HepG2 (cell line): Measurements from ENCODE around the gene MRGPRG. TPM values are rescaled to one million over a fixed set of nuclear protein-coding genes. Genes with fewer than 3 reads are reported as not detected.

Experiments
- ATAC-seq: fragments of 200-7000 bp; cut with Tn5 transposase; 3 replicates; pipeline ENCODE4 v1.9.1; 2020; ENCODE audit warnings: mild to moderate bottlenecking, moderate library complexity
- BruUV-seq: library from RNA; stranded (reverse); fragments of 400-500 nt; replicated peaks from 2 replicates; lab custom pipeline; 2021; lab: Mats Ljungman, UMichigan
- CTCF ChIA-PET: fragments of 300-600 bp; formaldehyde crosslinking; extraction: SDS; loops from one replicate; lab custom pipeline; 2021; ENCODE audit warnings: low total read pairs, inconsistent platforms, low intra/inter-chr PET ratio; lab: Yijun Ruan, JAX
- POLR2A ChIA-PET: fragments of 350-600 bp; sonication (Branson Sonifier 250); formaldehyde crosslinking; loops from one replicate; lab custom pipeline; 2020; ENCODE audit warnings: antibody characterized with exemption, inconsistent platforms; lab: Yijun Ruan, JAX
- DNase-seq: peaks from one replicate; pipeline ENCODE4 v3.0.0-alpha.2; 2015; ENCODE audit warnings: low spot score
- FAIRE-seq: peaks from 3 replicates; lab custom pipeline; 2011; peaks lifted over from hg19 to GRCh38; lab: Jason Lieb, UNC
- H2AFZ ChIP-seq: one replicate; pipeline ENCODE4 v1.6.1; 2011; ENCODE audit warnings: low read length, inconsistent platforms
- H3K27ac ChIP-seq: fragments of 300-600 bp; 3 replicates; pipeline ENCODE4 v1.8.0; 2011; ENCODE audit warnings: mixed run types, mild to moderate bottlenecking, mixed read lengths, low read length, inconsistent platforms; ENCODE audit not compliant: insufficient read depth; ENCODE audit errors: extremely low read length
- H3K27me3 ChIP-seq, 2 experiments: fragments of 200-600 bp in 1 of 2; 2 replicates in 1 of 2; 3 replicates in 1 of 2; pipeline versions ENCODE4 v1.6.0 to v1.8.0; 2011; ENCODE audit warnings: low read length in 2 of 2, mild to moderate bottlenecking in 2 of 2, moderate library complexity in 2 of 2, inconsistent platforms in 1 of 2; ENCODE audit not compliant: insufficient read depth in 2 of 2, control insufficient read depth in 1 of 2
- H3K36me3 ChIP-seq, 2 experiments: fragments of 200-600 bp in 1 of 2; replicated peaks in 1 of 2; 2 replicates in 1 of 2; 3 replicates in 1 of 2; pipeline versions ENCODE4 v1.5.1 to v1.8.0; 2011; ENCODE audit warnings: low read length in 2 of 2, inconsistent platforms in 1 of 2; ENCODE audit not compliant: insufficient read depth in 2 of 2, control insufficient read depth in 1 of 2
- H3K4me1 ChIP-seq: 2 replicates; pipeline ENCODE4 v1.5.1; 2012; ENCODE audit warnings: low read length, inconsistent platforms; ENCODE audit not compliant: insufficient read depth
- H3K4me2 ChIP-seq: 2 replicates; pipeline ENCODE4 v1.6.0; 2011; ENCODE audit warnings: low read depth, low read length, inconsistent platforms
- H3K4me3 ChIP-seq, 3 experiments: fragments of 200-600 bp in 1 of 3; sonication (generic), shearing (Covaris generic) in 1 of 3; replicated peaks in 1 of 3; 2 replicates each; pipeline ENCODE4 v1.5.1; 2011 to 2016; ENCODE audit warnings: low read length in 3 of 3, inconsistent platforms in 2 of 3, low read depth in 2 of 3, mild to moderate bottlenecking in 2 of 3, control low read depth in 1 of 3, mixed read lengths in 1 of 3; ENCODE audit not compliant: insufficient read depth in 1 of 3
- H3K79me2 ChIP-seq: one replicate; pipeline ENCODE4 v1.6.1; 2011; ENCODE audit warnings: low read length, inconsistent platforms; ENCODE audit not compliant: insufficient read depth
- H3K9ac ChIP-seq: 2 replicates; pipeline ENCODE4 v1.6.0; 2011; ENCODE audit warnings: mild to moderate bottlenecking, low read depth, low read length, inconsistent platforms; ENCODE audit not compliant: insufficient read depth
- H3K9me3 ChIP-seq: 2 replicates; pipeline ENCODE4 v1.5.1; 2012; ENCODE audit warnings: mild to moderate bottlenecking, low read length
- H4K20me1 ChIP-seq: 2 replicates; pipeline ENCODE4 v1.6.0; 2011; ENCODE audit warnings: inconsistent platforms, mild to moderate bottlenecking, low read length, moderate library complexity; ENCODE audit not compliant: insufficient read depth
- BRD4 ChIP-seq: sonication (generic); formaldehyde crosslinking; IDR thresholded peaks from 2 replicates; pipeline ENCODE4 v1.4.0; 2020; ENCODE audit warnings: missing genetic modification reagents
- HNF4A ChIP-seq: sonication (generic); formaldehyde crosslinking; IDR thresholded peaks from 2 replicates; pipeline ENCODE4 v1.4.0; 2020; ENCODE audit warnings: missing genetic modification reagents
- HNRNPK ChIP-seq: fragments of 200-400 bp; formaldehyde crosslinking; IDR thresholded peaks from 2 replicates; pipeline ENCODE4 v1.6.1; 2018; ENCODE audit warnings: low read length, low read depth, moderate library complexity, mild to moderate bottlenecking; ENCODE audit not compliant: poor library complexity, severe bottlenecking
- IKZF4 ChIP-seq: sonication (generic); formaldehyde crosslinking; IDR thresholded peaks from 2 replicates; pipeline ENCODE4 v1.5.1; 2020; ENCODE audit warnings: borderline replicate concordance, mild to moderate bottlenecking, low read depth, missing genetic modification reagents; ENCODE audit errors: not compliant biosample characterization
- KLF11 ChIP-seq: IDR thresholded peaks from 2 replicates; pipeline ENCODE4 v1.6.1; 2016; ENCODE audit warnings: missing compliant biosample characterization
- KLF12 ChIP-seq: sonication (generic); formaldehyde crosslinking; IDR thresholded peaks from 2 replicates; pipeline ENCODE4 v1.4.0; 2020; ENCODE audit warnings: missing genetic modification reagents, borderline replicate concordance
- MAFK ChIP-seq, 2 experiments: IDR thresholded peaks in 1 of 2; conservative IDR thresholded peaks in 1 of 2; 2 replicates each; pipeline ENCODE4 v1.6.1; 2011; ENCODE audit warnings: improper control_type of control experiment in 2 of 2, low read length in 2 of 2
- NCOA2 ChIP-seq: sonication (generic); formaldehyde crosslinking; IDR thresholded peaks from 2 replicates; pipeline ENCODE4 v1.8.0; 2022; ENCODE audit warnings: inconsistent platforms
- PRMT3 ChIP-seq: sonication (generic); formaldehyde crosslinking; IDR thresholded peaks from 2 replicates; pipeline ENCODE4 v1.8.1; 2022; ENCODE audit warnings: low read depth, mild to moderate bottlenecking, moderate library complexity, missing genetic modification reagents, borderline replicate concordance
- SNAPC2 ChIP-seq: sonication (generic); formaldehyde crosslinking; IDR thresholded peaks from 2 replicates; pipeline ENCODE4 v1.8.1; 2022; ENCODE audit warnings: mild to moderate bottlenecking, missing genetic modification reagents
- SOX5 ChIP-seq: IDR thresholded peaks from 2 replicates; pipeline ENCODE4 v1.6.1; 2016; ENCODE audit warnings: borderline replicate concordance
- ZNF883 ChIP-seq: sonication (generic); formaldehyde crosslinking; IDR thresholded peaks from 2 replicates; pipeline ENCODE4 v1.5.1; 2020; ENCODE audit warnings: mild to moderate bottlenecking, missing genetic modification reagents; ENCODE audit errors: not compliant biosample characterization
- WGBS: methylation state at CpG from one replicate; pipeline ENCODE4 v1.1.6; 2017; ENCODE audit warnings: low lambda C conversion rate; 5-methylcytosine and 5-hydroxymethylcytosine counted together
- in situ Hi-C: cut with HindIII; loops from 2 replicates; pipeline ENCODE4 v1.10.0; 2017; ENCODE audit warnings: low pct_unique_long_range_greater_than_20kb; ENCODE audit not compliant: extremely low pct_ligation_motif_present
- intact Hi-C: fragments of 100-400 bp; cut with micrococcal nuclease; formaldehyde crosslinking; loops from one replicate; pipeline ENCODE4 v1.10.0; 2022; ENCODE audit not compliant: unreplicated experiment
- polyA plus RNA-seq, 8 experiments: library from polyadenylated mRNA; depleted of rRNA in 3 of 8; stranded (reverse) in 7 of 8; unstranded in 1 of 8; fragments of >200 nt; fragmentation: Illumina TruSeq in 4 of 8; extraction: Trizol in 4 of 8; gene quantifications; 2 replicates each; pipeline versions ENCODE4 v1.2.1 to v1.2.3, GENCODE V29; 2011 to 2016; ENCODE audit warnings: low read depth in 4 of 8, missing spikeins in 1 of 8, mixed read lengths in 1 of 8; ENCODE audit not compliant: insufficient read depth in 1 of 8
- total RNA-seq, 5 experiments: library from RNA; depleted of rRNA; stranded (reverse); fragments of >200 nt; fragmentation: Illumina TruSeq; extraction: Trizol; gene quantifications; 2 replicates each; pipeline ENCODE4 v1.2.3, GENCODE V29; 2016; ENCODE audit warnings: low read depth in 1 of 5

The MRGPRG gene
- total and polyA plus RNA-seq, 2 of the 13 experiments (the other 11 are each of a cell fraction or from before 2014, with no cell fraction given), result not detected

DNA sequence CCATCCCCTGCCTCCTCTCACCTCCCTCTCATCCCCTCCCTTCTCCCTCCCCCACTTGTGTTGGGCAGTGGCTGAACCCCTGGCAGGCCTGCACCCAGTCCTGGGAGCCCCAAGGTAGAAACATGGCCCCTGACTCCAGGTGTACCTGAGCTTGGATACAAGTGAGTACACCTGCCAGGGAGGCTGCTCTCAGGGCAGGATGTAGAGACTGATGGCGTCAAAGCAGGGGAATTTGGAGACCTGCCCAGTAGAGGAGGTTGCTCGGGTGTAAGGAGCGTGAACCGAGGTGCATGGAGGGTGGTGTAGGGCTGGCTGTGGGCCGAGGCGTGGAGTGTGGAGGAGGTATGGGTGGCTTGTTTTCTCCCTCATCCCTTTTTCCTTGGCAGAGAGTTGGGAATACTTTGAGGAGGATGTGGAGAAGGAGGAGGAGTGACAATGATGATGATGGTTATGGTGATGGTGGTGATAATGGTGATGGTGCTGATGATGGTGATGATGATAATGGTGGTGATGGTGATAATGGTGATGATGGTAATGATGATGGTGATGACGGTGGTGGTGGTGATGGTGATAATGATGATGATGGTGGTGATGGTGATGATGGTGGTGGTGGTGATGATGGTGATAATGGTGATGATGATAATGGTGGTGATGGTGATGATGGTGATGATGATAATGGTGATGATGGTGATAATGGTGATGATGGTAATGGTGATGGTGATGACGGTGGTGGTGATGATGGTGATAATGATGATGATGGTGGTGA is 12.3 kb downstream of the MRGPRG start (continued):
- no peak for TF ChIP-seq SNAPC2 (CRISPR knock-in tag)
- TF ChIP-seq SOX5 (CRISPR knock-in tag), result no peak
- no peak for TF ChIP-seq PRMT3 (CRISPR knock-in tag)
- no peak for TF ChIP-seq KLF11 (CRISPR knock-in tag)

DNA sequence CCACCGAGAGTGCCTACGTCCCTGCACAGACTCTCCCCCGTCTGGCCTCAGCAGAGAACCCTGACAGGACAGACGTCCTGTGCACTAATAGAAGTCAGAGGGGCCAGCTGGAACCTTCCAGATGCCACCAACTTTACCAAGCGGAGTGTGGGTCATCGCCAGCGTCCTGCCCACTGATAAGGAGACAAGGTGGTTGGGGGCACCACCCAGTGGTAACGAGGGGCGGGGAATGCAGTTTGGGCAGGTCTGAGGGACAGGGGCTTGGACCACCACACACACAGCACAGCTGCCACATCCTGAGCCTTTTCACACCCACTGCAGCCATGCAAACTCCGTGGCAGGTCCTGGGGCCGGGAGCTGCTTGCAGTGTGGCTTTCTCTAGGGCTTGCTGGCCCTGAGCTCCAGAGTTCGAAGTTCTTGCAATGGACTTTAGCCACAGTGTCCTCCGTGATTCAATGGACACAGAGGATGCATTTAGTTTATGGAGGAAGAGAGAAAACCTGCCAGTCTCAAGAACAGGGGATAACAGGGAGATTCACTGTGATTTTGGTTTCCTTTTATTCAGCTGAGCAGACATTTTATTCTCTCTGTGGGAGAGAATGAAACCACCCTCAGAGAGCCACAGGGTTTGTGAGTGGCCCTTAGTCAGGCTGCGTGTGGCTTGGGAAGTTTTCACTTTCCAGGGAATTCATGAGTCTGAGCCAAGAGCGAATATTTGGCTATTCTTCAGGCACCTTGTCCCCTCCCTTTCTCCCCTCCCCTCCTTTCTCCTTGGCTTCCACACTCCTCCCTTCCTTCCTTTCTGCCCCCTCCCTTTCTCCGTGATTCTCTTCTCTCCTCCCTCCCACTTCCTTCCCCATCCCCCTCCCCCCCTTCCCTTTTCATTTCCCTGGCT is 13.1 kb downstream of the MRGPRG start:
- no TSS peak for BruUV-seq
- DNase-seq (no peak), FAIRE-seq (no peak), ATAC-seq (no peak)
- 7% methylated on average over 8 of the region's 16 CpGs for WGBS
- POLR2A ChIA-PET, result no interaction called here
- no peak overlapping the region for H3K4me2 ChIP-seq
- no peak overlapping the region for H3K9ac ChIP-seq
- intact Hi-C loops, result no loop called here
- peaks cover 15 to 52% of the 10 kb centered on the region in 2 experiments for H3K27me3 ChIP-seq
- H2AFZ ChIP-seq, result no peak overlapping the region
- no peaks in the 10 kb centered on the region for H3K36me3 ChIP-seq
- no peak overlapping the region for H3K27ac ChIP-seq
- H4K20me1 ChIP-seq, result 0 out of 2 replicates have a peak, but pooled peaks cover 4% of the 10 kb centered on the region
- in situ Hi-C loops, result no loop called here
- no peak overlapping the region for H3K4me3 ChIP-seq
- no peaks in the 10 kb centered on the region for H3K9me3 ChIP-seq
- H3K4me1 ChIP-seq, result no peaks in the 10 kb centered on the region
- H3K79me2 ChIP-seq, result no peaks in the 10 kb centered on the region
- CTCF ChIA-PET, result no interaction called here
- TF ChIP-seq ZNF883 (CRISPR knock-in tag), result no peak
- TF ChIP-seq HNF4A, result peak; percentile 27; the same call in 1 of the 2 replicates
- peak; percentile 35 for TF ChIP-seq HNRNPK
- 0 out of 4 replicates have a peak, but pooled peaks of 1 of the 2 experiments have one; percentile 12 for TF ChIP-seq MAFK (conservative IDR thresholded peaks at IDR 0.05 in 1 of 2, IDR thresholded peaks at IDR 0.05 in 1 of 2; ENCODE audit: low read length in 2 of 2)
- no peak for TF ChIP-seq NCOA2 (CRISPR knock-in tag)
- TF ChIP-seq KLF12 (CRISPR knock-in tag), result no peak
- no peak for TF ChIP-seq BRD4 (CRISPR knock-in tag)
- no peak for TF ChIP-seq IKZF4 (CRISPR knock-in tag)
